Neuronal stem cell (in vitro differentiated cells): Measurements from ENCODE around the gene ANXA6.

Source experiments
- DNase-seq: peaks from one replicate; pipeline ENCODE4 v3.0.0-alpha.2; 2013; ENCODE audit warnings: low spot score
- H2AFZ ChIP-seq: one replicate; pipeline ENCODE4 v1.6.1; 2013; ENCODE audit warnings: mild to moderate bottlenecking, low read length, inconsistent platforms
- H2AK5ac ChIP-seq: 2 replicates; pipeline ENCODE4 v1.6.1; 2013; ENCODE audit warnings: low read depth, mild to moderate bottlenecking, inconsistent platforms, low read length, moderate library complexity, mixed read lengths
- H2BK120ac ChIP-seq: 2 replicates; pipeline ENCODE4 v1.6.1; 2013; ENCODE audit warnings: low read depth, mild to moderate bottlenecking, inconsistent platforms, low read length, moderate library complexity, mixed read lengths
- H2BK12ac ChIP-seq: one replicate; pipeline ENCODE4 v1.6.1; 2013; ENCODE audit warnings: low read length, inconsistent platforms
- H2BK15ac ChIP-seq: 2 replicates; pipeline ENCODE4 v1.6.1; 2013; ENCODE audit warnings: mild to moderate bottlenecking, low read length, inconsistent platforms, mixed read lengths
- H2BK5ac ChIP-seq: one replicate; pipeline ENCODE4 v1.6.1; 2013; ENCODE audit warnings: inconsistent platforms, mild to moderate bottlenecking, low read length, moderate library complexity
- H3K14ac ChIP-seq: one replicate; pipeline ENCODE4 v1.6.1; 2013; ENCODE audit warnings: low read length, inconsistent platforms
- H3K18ac ChIP-seq: 2 replicates; pipeline ENCODE4 v1.6.1; 2013; ENCODE audit warnings: low read length, inconsistent platforms
- H3K23ac ChIP-seq: 2 replicates; pipeline ENCODE4 v1.6.1; 2013; ENCODE audit warnings: low read depth, mild to moderate bottlenecking, mixed read lengths, low read length, inconsistent platforms; ENCODE audit not compliant: poor library complexity
- H3K27ac ChIP-seq: replicated peaks from 3 replicates; pipeline ENCODE4 v1.5.1; 2013; ENCODE audit warnings: low read length, inconsistent platforms
- H3K27me3 ChIP-seq, 3 experiments: 2 replicates each; pipeline ENCODE4 v1.6.1; 2013; ENCODE audit warnings: low read length in 3 of 3, mild to moderate bottlenecking in 2 of 3, inconsistent platforms in 1 of 3, low read depth in 1 of 3, mixed read lengths in 1 of 3, moderate library complexity in 1 of 3; ENCODE audit not compliant: control insufficient read depth in 3 of 3, insufficient read depth in 3 of 3
- H3K36me3 ChIP-seq, 2 donors: replicated peaks in 1 of 2; 2 replicates each; pipeline ENCODE4 v1.6.1; 2013; ENCODE audit warnings: low read length in 2 of 2; ENCODE audit not compliant: control insufficient read depth in 2 of 2, insufficient read depth in 2 of 2
- H3K4ac ChIP-seq: 2 replicates; pipeline ENCODE4 v1.6.1; 2013; ENCODE audit warnings: inconsistent platforms, mild to moderate bottlenecking, low read length, moderate library complexity
- H3K4me1 ChIP-seq, 2 donors: 1 replicate in 1 of 2; 2 replicates in 1 of 2; pipeline ENCODE4 v1.6.1; 2013; ENCODE audit warnings: low read length in 2 of 2, low read depth in 1 of 2; ENCODE audit not compliant: control insufficient read depth in 2 of 2, insufficient read depth in 1 of 2
- H3K4me2 ChIP-seq: one replicate; pipeline ENCODE4 v1.6.1; 2013; ENCODE audit warnings: mild to moderate bottlenecking, low read length, inconsistent platforms; ENCODE audit not compliant: insufficient read depth, poor library complexity, severe bottlenecking
- H3K4me3 ChIP-seq, 2 donors: 2 replicates each; pipeline ENCODE4 v1.5.1; 2013; ENCODE audit warnings: low read length in 2 of 2, mild to moderate bottlenecking in 2 of 2, inconsistent platforms in 1 of 2, moderate library complexity in 1 of 2
- H3K79me1 ChIP-seq: one replicate; pipeline ENCODE4 v1.6.1; 2013; ENCODE audit warnings: low read depth, mild to moderate bottlenecking, inconsistent platforms, low read length, moderate library complexity
- H3K9ac ChIP-seq: one replicate; pipeline ENCODE4 v1.6.1; 2013; ENCODE audit warnings: mild to moderate bottlenecking, low read depth, low read length, inconsistent platforms; ENCODE audit not compliant: poor library complexity
- H3K9me3 ChIP-seq, 2 donors: replicated peaks in 1 of 2; 2 replicates each; pipeline versions ENCODE3 to v1.6.1; 2013; ENCODE audit warnings: low read length in 2 of 2, mild to moderate bottlenecking in 2 of 2, inconsistent platforms in 1 of 2, low read depth in 1 of 2, mixed read lengths in 1 of 2, moderate library complexity in 1 of 2; ENCODE audit not compliant: control insufficient read depth in 2 of 2, insufficient read depth in 1 of 2
- H4K8ac ChIP-seq: one replicate; pipeline ENCODE4 v1.6.1; 2013; ENCODE audit warnings: low read depth, mild to moderate bottlenecking, inconsistent platforms, low read length, moderate library complexity
- H4K91ac ChIP-seq: one replicate; pipeline ENCODE4 v1.6.1; 2013; ENCODE audit warnings: low read length, low read depth, mild to moderate bottlenecking, inconsistent platforms; ENCODE audit not compliant: poor library complexity
- whole genome bisulfite sequencing, 2 donors: extraction: QIAGEN DNeasy Blood & Tissue Kit; methylation state at CpG; one replicate each; pipeline ENCODE4 v1.1.7; 2013; ENCODE audit warnings: missing lambda C conversion rate in 2 of 2, mixed read lengths in 1 of 2; ENCODE audit not compliant: insufficient read length in 2 of 2, insufficient replicate concordance in 1 of 2; ENCODE audit errors: extremely low coverage in 2 of 2; 5-methylcytosine and 5-hydroxymethylcytosine counted together

The ANXA6 gene

DNA sequence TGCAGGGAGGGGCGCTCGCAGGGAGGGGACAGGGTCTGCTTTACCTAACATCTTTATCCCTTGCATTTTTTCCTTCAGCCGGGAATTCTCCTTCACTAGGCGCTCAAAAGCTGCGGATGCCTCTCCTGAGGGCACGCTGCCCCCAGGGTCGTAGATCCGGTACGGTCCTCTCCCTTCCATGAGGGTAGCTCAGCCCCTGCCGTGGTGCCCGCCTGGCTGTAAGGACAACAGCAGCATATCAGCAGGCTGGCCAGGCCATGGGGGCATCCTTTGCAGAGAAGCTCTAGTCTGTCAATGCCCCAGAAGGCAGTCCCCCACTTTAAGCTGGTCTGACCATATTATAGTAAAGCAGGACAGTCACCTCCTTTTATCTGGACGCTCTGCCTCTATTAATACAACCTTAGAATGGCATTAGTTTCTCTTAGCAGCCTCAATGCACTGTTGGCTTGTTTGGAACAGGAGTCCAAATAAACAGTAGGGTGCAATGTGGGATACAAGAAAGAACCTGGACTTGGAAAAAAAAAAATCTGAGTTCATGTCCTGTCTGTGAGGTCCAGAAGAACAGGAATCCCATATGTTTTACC, 92.6 kb downstream of the ANXA6 start:
- H3K23ac ChIP-seq: no peak overlapping the region
- no peak overlapping the region for H2BK15ac ChIP-seq
- no peaks in the 10 kb centered on the region for H3K9me3 ChIP-seq
- H4K91ac ChIP-seq: no peak overlapping the region
- DNase-seq: no peak
- H4K8ac ChIP-seq: no peak overlapping the region
- H2BK5ac ChIP-seq: no peak overlapping the region
- H3K4me1 ChIP-seq: no peaks in the 10 kb centered on the region
- no peak overlapping the region for H3K4me2 ChIP-seq
- H3K14ac ChIP-seq: no peak overlapping the region
- no peak overlapping the region for H3K18ac ChIP-seq
- H2BK120ac ChIP-seq: no peak overlapping the region
- H2AK5ac ChIP-seq: no peak overlapping the region
- H3K4me3 ChIP-seq: no peak overlapping the region
- no peak overlapping the region for H3K9ac ChIP-seq
- H3K79me1 ChIP-seq: peaks cover 3% of the 10 kb centered on the region
- no peak overlapping the region for H2AFZ ChIP-seq
- WGBS, 2 donors: no CpG with 5 or more reads among the region's 12 CpGs
- H2BK12ac ChIP-seq: no peak overlapping the region
- H3K36me3 ChIP-seq: peaks cover 4 to 31% of the 10 kb centered on the region in 2 donors
- no peak overlapping the region for H3K27ac ChIP-seq
- no peaks in the 10 kb centered on the region for H3K27me3 ChIP-seq
- H3K4ac ChIP-seq: no peak overlapping the region

DNA sequence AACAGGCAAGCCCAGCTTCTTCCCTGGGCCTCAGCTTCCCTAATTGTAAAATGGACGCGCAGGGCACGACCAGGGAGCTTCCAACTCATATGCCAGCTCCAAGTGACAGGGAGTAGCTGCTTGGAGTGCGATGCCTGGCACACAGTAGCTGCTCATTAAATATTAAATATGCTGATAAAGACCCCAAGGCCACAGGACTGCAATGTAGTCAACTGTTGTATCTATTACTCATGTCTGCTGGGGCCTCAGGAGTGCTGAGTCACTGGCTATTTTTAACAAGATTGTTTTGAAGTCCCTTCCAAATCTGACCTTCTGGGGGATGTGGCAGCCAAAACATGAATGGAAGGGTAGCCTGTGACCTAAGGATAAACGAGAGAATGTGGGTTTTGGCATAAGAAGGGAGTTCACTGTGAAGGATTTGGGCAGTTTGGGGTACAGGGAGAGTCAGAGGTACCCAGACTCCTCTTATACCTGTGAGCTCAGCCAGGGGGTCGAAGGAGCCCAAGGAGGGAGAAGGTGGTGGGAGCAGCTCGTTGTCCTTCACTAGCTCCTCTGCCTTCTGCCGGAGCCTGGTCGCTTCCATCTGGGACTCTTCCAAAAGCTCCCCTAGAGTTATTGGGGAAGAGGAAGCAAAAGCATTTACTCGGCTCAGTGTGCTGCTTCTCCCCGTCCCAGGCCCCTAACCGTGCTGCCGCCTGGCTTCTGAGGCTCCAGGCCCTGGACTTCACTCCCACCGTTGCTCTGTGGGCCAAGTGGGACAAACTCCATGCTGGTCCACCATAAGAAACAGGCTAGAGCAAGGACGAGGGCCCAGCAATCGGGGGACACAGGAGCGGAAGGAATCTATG, 94.2 kb downstream of the ANXA6 start:
- peaks cover 3% of the 10 kb centered on the region for H3K79me1 ChIP-seq

DNA sequence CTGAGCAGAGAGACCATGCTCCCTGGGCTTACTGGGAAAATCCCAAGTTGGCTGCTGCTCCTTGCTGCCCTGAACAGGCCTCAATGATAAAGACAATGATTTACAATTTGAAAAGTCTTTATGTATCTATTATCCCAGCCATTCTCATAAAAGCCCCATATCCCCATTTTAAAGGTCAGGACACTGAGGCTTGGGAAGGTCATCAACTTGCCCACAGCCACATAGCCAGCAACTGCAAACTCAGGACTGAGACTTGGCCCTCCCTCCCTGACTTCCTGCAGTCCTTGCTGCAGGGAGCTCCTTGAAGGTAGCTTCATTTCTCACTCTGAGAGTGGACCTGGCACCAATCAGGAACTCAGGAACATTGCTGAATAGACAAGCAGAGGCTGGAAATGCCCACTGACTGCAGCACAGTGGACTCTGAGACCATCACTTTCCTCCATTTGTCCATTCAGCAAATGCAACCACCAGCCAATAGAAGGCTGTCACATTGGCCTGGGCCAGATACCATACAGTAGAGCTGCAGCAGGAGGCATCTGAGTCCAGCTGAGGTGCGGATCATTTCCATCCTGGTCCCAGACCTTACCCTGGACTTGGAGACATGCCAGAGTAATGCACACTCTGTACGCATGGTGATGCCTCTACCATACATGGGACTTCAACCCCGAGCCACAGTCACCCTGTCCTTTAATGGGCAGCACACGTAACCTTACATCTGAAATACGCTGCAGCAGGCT, 95.0 kb downstream of the ANXA6 start:
- Histone ChIP-seq H2BK12ac (no peak overlapping the region), H2BK120ac (no peak overlapping the region), H3K9me3 (no peaks in the 10 kb centered on the region), H2BK5ac (no peak overlapping the region), H3K79me1 (peaks cover 3% of the 10 kb centered on the region), H3K36me3 (peaks cover 4 to 39% of the 10 kb centered on the region in 2 donors), H3K23ac (no peak overlapping the region), H2BK15ac (no peak overlapping the region), H3K4me3 (peak overlapping the region in 1 of 2 donors; percentile 1), H3K27me3 (no peaks in the 10 kb centered on the region), H4K8ac (no peak overlapping the region), H2AFZ (no peak overlapping the region), H3K27ac (no peak overlapping the region), H3K18ac (no peak overlapping the region), H4K91ac (no peak overlapping the region), H2AK5ac (no peak overlapping the region), H3K14ac (no peak overlapping the region), H3K4ac (no peak overlapping the region), H3K4me1 (no peaks in the 10 kb centered on the region), H3K4me2 (no peak overlapping the region), H3K9ac (no peak overlapping the region)
- no CpG with 5 or more reads among the region's 5 CpGs for WGBS, 2 donors
- no peak for DNase-seq

More for the DNA sequence above, 94.2 kb downstream of the ANXA6 start:
- Histone ChIP-seq H2BK15ac (no peak overlapping the region), H4K91ac (no peak overlapping the region), H2AFZ (no peak overlapping the region), H3K27ac (no peak overlapping the region), H3K4me2 (no peak overlapping the region), H2BK12ac (no peak overlapping the region), H4K8ac (no peak overlapping the region), H2BK120ac (no peak overlapping the region), H3K4me1 (no peaks in the 10 kb centered on the region), H3K23ac (no peak overlapping the region), H3K27me3 (no peaks in the 10 kb centered on the region), H3K4ac (no peak overlapping the region), H3K9ac (no peak overlapping the region), H3K9me3 (no peaks in the 10 kb centered on the region), H3K4me3 (peak overlapping the region in 1 of 2 donors; percentile 1), H3K36me3 (peaks cover 4 to 39% of the 10 kb centered on the region in 2 donors), H3K18ac (no peak overlapping the region), H2BK5ac (no peak overlapping the region), H2AK5ac (no peak overlapping the region), H3K14ac (no peak overlapping the region)
- no peak for DNase-seq
- no CpG with 5 or more reads among the region's 17 CpGs for WGBS, 2 donors

DNA sequence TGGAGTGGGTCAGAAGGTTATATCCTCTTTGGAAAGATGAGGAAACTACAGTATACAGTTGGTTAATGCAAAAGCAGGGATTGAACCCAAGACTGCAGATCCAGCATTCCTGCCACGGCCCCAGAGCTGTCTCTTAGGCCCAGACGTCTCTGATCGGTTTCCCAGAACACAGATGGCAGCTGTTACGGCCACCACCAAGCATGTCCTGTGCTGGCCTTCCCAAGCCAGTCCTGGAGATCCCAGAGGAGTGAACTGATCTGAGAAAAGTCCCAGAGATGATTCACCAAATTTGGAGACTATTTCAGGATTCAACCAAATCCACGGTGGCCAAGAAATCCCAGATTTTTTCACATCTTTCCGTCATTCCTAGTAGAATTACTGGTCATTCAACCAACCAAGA, 96.8 kb downstream of the ANXA6 start:
- Histone ChIP-seq H3K4ac (no peak overlapping the region), H3K23ac (no peak overlapping the region), H3K14ac (no peak overlapping the region), H2BK15ac (no peak overlapping the region), H3K27me3 (no peaks in the 10 kb centered on the region), H4K91ac (no peak overlapping the region), H3K9me3 (no peaks in the 10 kb centered on the region), H3K4me1 (no peaks in the 10 kb centered on the region), H3K9ac (no peak overlapping the region), H4K8ac (no peak overlapping the region), H2AK5ac (no peak overlapping the region), H2BK12ac (no peak overlapping the region), H3K79me1 (peaks cover 3% of the 10 kb centered on the region), H3K18ac (no peak overlapping the region), H3K4me2 (no peak overlapping the region), H2AFZ (no peak overlapping the region), H3K36me3 (peaks cover 4 to 39% of the 10 kb centered on the region in 2 donors), H3K27ac (no peak overlapping the region), H2BK120ac (no peak overlapping the region), H2BK5ac (no peak overlapping the region), H3K4me3 (no peak overlapping the region)
- no peak for DNase-seq
- no CpG with 5 or more reads among the region's 6 CpGs for WGBS, 2 donors
